ENCODE data around the gene PIEZO2.

DNA sequence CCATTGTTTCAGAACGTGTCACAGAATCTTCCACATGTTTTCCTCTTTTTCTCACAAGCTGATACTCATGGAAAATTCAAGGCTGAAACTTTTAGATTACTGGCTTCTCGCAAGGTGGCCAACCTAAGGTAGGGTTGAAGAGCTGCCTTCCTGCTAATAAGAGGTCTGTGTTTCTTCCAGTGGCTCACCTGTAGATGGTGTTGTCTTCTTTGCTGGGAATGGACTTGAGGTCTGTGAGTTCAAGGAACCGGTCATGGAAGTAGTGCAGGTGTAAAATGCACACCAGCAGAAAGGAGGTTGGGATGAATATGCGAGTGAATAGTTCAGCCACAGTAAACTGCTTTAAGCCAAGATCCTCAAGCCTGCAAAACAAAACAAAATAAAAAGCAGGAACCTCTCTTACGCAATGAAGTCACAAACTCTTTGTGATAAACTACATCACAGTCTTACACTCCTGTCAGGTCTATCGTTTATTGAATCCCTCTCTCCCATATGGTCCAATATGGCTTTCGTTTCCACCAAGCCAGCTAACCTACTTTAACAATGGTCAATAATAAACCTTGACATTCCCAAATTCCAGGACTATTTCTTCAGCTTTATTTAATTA, 364.7 kb downstream of the PIEZO2 start:
- TF ChIP-seq, protein P1, sequence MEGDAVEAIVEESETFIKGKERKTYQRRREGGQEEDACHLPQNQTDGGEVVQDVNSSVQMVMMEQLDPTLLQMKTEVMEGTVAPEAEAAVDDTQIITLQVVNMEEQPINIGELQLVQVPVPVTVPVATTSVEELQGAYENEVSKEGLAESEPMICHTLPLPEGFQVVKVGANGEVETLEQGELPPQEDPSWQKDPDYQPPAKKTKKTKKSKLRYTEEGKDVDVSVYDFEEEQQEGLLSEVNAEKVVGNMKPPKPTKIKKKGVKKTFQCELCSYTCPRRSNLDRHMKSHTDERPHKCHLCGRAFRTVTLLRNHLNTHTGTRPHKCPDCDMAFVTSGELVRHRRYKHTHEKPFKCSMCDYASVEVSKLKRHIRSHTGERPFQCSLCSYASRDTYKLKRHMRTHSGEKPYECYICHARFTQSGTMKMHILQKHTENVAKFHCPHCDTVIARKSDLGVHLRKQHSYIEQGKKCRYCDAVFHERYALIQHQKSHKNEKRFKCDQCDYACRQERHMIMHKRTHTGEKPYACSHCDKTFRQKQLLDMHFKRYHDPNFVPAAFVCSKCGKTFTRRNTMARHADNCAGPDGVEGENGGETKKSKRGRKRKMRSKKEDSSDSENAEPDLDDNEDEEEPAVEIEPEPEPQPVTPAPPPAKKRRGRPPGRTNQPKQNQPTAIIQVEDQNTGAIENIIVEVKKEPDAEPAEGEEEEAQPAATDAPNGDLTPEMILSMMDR (IDR thresholded peaks at IDR 0.05; ENCODE audit: insufficient read depth, low read length), result no peak
- TF ChIP-seq POLR2AphosphoS5 (IDR thresholded peaks at IDR 0.05; ENCODE audit: low read depth), result no peak
- TF ChIP-seq, protein P2, sequence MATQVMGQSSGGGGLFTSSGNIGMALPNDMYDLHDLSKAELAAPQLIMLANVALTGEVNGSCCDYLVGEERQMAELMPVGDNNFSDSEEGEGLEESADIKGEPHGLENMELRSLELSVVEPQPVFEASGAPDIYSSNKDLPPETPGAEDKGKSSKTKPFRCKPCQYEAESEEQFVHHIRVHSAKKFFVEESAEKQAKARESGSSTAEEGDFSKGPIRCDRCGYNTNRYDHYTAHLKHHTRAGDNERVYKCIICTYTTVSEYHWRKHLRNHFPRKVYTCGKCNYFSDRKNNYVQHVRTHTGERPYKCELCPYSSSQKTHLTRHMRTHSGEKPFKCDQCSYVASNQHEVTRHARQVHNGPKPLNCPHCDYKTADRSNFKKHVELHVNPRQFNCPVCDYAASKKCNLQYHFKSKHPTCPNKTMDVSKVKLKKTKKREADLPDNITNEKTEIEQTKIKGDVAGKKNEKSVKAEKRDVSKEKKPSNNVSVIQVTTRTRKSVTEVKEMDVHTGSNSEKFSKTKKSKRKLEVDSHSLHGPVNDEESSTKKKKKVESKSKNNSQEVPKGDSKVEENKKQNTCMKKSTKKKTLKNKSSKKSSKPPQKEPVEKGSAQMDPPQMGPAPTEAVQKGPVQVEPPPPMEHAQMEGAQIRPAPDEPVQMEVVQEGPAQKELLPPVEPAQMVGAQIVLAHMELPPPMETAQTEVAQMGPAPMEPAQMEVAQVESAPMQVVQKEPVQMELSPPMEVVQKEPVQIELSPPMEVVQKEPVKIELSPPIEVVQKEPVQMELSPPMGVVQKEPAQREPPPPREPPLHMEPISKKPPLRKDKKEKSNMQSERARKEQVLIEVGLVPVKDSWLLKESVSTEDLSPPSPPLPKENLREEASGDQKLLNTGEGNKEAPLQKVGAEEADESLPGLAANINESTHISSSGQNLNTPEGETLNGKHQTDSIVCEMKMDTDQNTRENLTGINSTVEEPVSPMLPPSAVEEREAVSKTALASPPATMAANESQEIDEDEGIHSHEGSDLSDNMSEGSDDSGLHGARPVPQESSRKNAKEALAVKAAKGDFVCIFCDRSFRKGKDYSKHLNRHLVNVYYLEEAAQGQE (IDR thresholded peaks at IDR 0.05; ENCODE audit: insufficient replicate concordance, low read depth), result no peak
- no peak for TF ChIP-seq SPI1 (IDR thresholded peaks at IDR 0.05; ENCODE audit: borderline replicate concordance, low read depth)
- no peak for TF ChIP-seq GABPA (IDR thresholded peaks at IDR 0.05; ENCODE audit: low read depth)
